CD14-positive monocyte (primary cell): Measurements from ENCODE around the gene CNTNAP2. TPM values are rescaled to one million over a fixed set of nuclear protein-coding genes. Genes with fewer than 3 reads are reported as not detected.

Experiments
- DNase-seq, 3 donors: peaks; one replicate each; pipeline ENCODE4 v3.0.0-alpha.2; 2011 to 2022
- H2AFZ ChIP-seq: 2 replicates; pipeline ENCODE4 v1.6.0; 2012; ENCODE audit warnings: mild to moderate bottlenecking, low read depth, low read length, inconsistent platforms; ENCODE audit not compliant: insufficient read depth, poor library complexity, severe bottlenecking
- H3K27ac ChIP-seq, 2 donors: 1 replicate in 1 of 2; 2 replicates in 1 of 2; pipeline ENCODE4 v1.5.1; 2012 to 2013; ENCODE audit warnings: low read length in 2 of 2, control low read depth in 1 of 2, inconsistent platforms in 1 of 2, low read depth in 1 of 2, mild to moderate bottlenecking in 1 of 2
- H3K27me3 ChIP-seq, 2 donors: one replicate each; pipeline versions ENCODE4 v1.6.0 to v1.6.1; 2011 to 2013; ENCODE audit warnings: low read length in 2 of 2; ENCODE audit not compliant: control insufficient read depth in 2 of 2, insufficient read depth in 2 of 2
- H3K36me3 ChIP-seq, 2 donors: replicated peaks in 1 of 2; 1 replicate in 1 of 2; 2 replicates in 1 of 2; pipeline versions ENCODE4 v1.5.1 to v1.6.1; 2012 to 2013; ENCODE audit warnings: low read length in 2 of 2, control low read depth in 1 of 2, inconsistent platforms in 1 of 2, mild to moderate bottlenecking in 1 of 2; ENCODE audit not compliant: insufficient read depth in 2 of 2, control insufficient read depth in 1 of 2
- H3K4me1 ChIP-seq, 2 donors: 1 replicate in 1 of 2; 2 replicates in 1 of 2; pipeline versions ENCODE4 v1.5.1 to v1.6.1; 2012 to 2013; ENCODE audit warnings: low read length in 2 of 2, control low read depth in 1 of 2, inconsistent platforms in 1 of 2, mild to moderate bottlenecking in 1 of 2, moderate library complexity in 1 of 2; ENCODE audit not compliant: insufficient read depth in 2 of 2, control insufficient read depth in 1 of 2
- H3K4me2 ChIP-seq: replicated peaks from 2 replicates; pipeline ENCODE3; 2012; ENCODE audit warnings: low read length, moderate library complexity, mild to moderate bottlenecking; ENCODE audit not compliant: poor library complexity, severe bottlenecking; ENCODE audit errors: extremely low read depth
- H3K4me3 ChIP-seq, 3 experiments: fragments of 200-600 bp in 1 of 3; sonication (generic) in 1 of 3; replicated peaks in 1 of 3; 1 replicate in 2 of 3; 2 replicates in 1 of 3; pipeline ENCODE4 v1.5.1; 2011 to 2013; ENCODE audit warnings: low read length in 3 of 3, mild to moderate bottlenecking in 3 of 3, control low read depth in 2 of 3, low read depth in 2 of 3, inconsistent platforms in 1 of 3, moderate library complexity in 1 of 3
- H3K79me2 ChIP-seq: 2 replicates; pipeline ENCODE4 v1.6.0; 2012; ENCODE audit warnings: mild to moderate bottlenecking, control low read depth, inconsistent platforms, low read length, moderate library complexity; ENCODE audit not compliant: insufficient read depth
- H3K9ac ChIP-seq: 2 replicates; pipeline ENCODE4 v1.6.0; 2017; ENCODE audit warnings: low read length, mild to moderate bottlenecking; ENCODE audit not compliant: insufficient read depth, poor library complexity, severe bottlenecking
- H3K9me3 ChIP-seq, 2 donors: replicated peaks in 1 of 2; 1 replicate in 1 of 2; 2 replicates in 1 of 2; pipeline versions ENCODE4 v1.5.1 to v1.6.1; 2012 to 2013; ENCODE audit warnings: low read length in 2 of 2, control low read depth in 1 of 2; ENCODE audit not compliant: control insufficient read depth in 1 of 2, insufficient read depth in 1 of 2
- H4K20me1 ChIP-seq: 2 replicates; pipeline ENCODE4 v1.6.0; 2012; ENCODE audit warnings: mild to moderate bottlenecking, low read length, control low read depth, moderate library complexity; ENCODE audit not compliant: insufficient read depth
- H3K27ac Mint-ChIP-seq, 7 donors: one replicate each; pipeline ENCODE4 v1.8.0; 2020; ENCODE audit warnings: mild to moderate bottlenecking in 7 of 7, mixed read lengths in 7 of 7, moderate library complexity in 6 of 7, inconsistent platforms in 2 of 7
- H3K27me3 Mint-ChIP-seq, 3 donors: one replicate each; pipeline ENCODE4 v1.8.0; 2021 to 2022; ENCODE audit warnings: low read depth in 3 of 3, mild to moderate bottlenecking in 3 of 3, mixed read lengths in 3 of 3, moderate library complexity in 3 of 3, inconsistent platforms in 1 of 3
- H3K36me3 Mint-ChIP-seq, 2 donors: one replicate each; pipeline ENCODE4 v1.8.0; 2020; ENCODE audit warnings: mixed read lengths in 2 of 2, inconsistent platforms in 1 of 2, mild to moderate bottlenecking in 1 of 2
- H3K4me1 Mint-ChIP-seq: one replicate; pipeline ENCODE4 v1.8.0; 2020; ENCODE audit warnings: mild to moderate bottlenecking, mixed read lengths
- H3K4me3 Mint-ChIP-seq, 2 donors: one replicate each; pipeline ENCODE4 v1.8.0; 2020; ENCODE audit warnings: mild to moderate bottlenecking in 2 of 2, mixed read lengths in 2 of 2, moderate library complexity in 1 of 2
- H3K9me3 Mint-ChIP-seq, 7 donors: one replicate each; pipeline ENCODE4 v1.8.0; 2020 to 2022; ENCODE audit warnings: mixed read lengths in 7 of 7, mild to moderate bottlenecking in 6 of 7, moderate library complexity in 6 of 7, inconsistent platforms in 2 of 7
- CTCF ChIP-seq: fragments of 200-600 bp; IDR thresholded peaks from one replicate; pipeline ENCODE4 v1.8.0; 2022; ENCODE audit warnings: antibody characterized with exemption, mild to moderate bottlenecking
- WGBS: methylation state at CpG from one replicate; pipeline ENCODE4 v1.1.5; 2013; ENCODE audit warnings: missing lambda C conversion rate; ENCODE audit not compliant: insufficient coverage; 5-methylcytosine and 5-hydroxymethylcytosine counted together
- intact Hi-C, 2 donors: fragments of 100-400 bp; cut with micrococcal nuclease; formaldehyde crosslinking; loops; one replicate each; pipeline versions ENCODE4 v1.15.0 to v1.15.1; 2023
- polyA plus RNA-seq, 3 donors: library from polyadenylated mRNA; depleted of rRNA in 1 of 3; unstranded in 2 of 3; stranded (reverse) in 1 of 3; fragments of 300-500 nt in 2 of 3; fragments of >200 nt in 1 of 3; fragmentation: Illumina TruSeq in 2 of 3; gene quantifications; 1 replicate in 2 of 3; 2 replicates in 1 of 3; pipeline ENCODE4 v1.2.3, GENCODE V29; 2012 to 2021

The CNTNAP2 gene
- polyA plus RNA-seq, 3 donors, result 0.01 TPM; not detected in 2

- Mint-ChIP-seq H3K4me1 (peaks cover 4% of the 10 kb centered on the region), H3K4me3 (no peak overlapping the region), H3K9me3 (peaks cover 0 to 3% (median 0%) of the 10 kb centered on the region in 7 donors), H3K27me3 (peaks cover 0 to 4% (median 0%) of the 10 kb centered on the region in 3 donors), H3K27ac (no peak overlapping the region), H3K36me3 (no peaks in the 10 kb centered on the region)
- Histone ChIP-seq H3K4me3 (no peak overlapping the region), H3K27ac (no peak overlapping the region), H3K9me3 (no peaks in the 10 kb centered on the region), H2AFZ (no peak overlapping the region), H3K79me2 (no peaks in the 10 kb centered on the region), H3K4me2 (no peak overlapping the region), H3K36me3 (no peaks in the 10 kb centered on the region), H3K9ac (no peak overlapping the region), H3K4me1 (no peaks in the 10 kb centered on the region), H4K20me1 (no peaks in the 10 kb centered on the region), H3K27me3 (no peaks in the 10 kb centered on the region)
- no peak for DNase-seq
- intact Hi-C loops, result no loop called here
- no CpG with 5 or more reads among the region's 1 CpG for WGBS
- no peak for TF ChIP-seq CTCF
These were observed 1659.1 kb downstream of the CNTNAP2 start for GRCh38 chr7:147775516-147776284.

- Histone ChIP-seq H3K4me3 (no peak overlapping the region), H3K9ac (no peak overlapping the region), H4K20me1 (no peaks in the 10 kb centered on the region), H3K27me3 (no peaks in the 10 kb centered on the region), H3K9me3 (no peaks in the 10 kb centered on the region), H3K79me2 (no peaks in the 10 kb centered on the region), H3K4me2 (no peak overlapping the region), H2AFZ (no peak overlapping the region), H3K36me3 (no peaks in the 10 kb centered on the region), H3K27ac (no peak overlapping the region), H3K4me1 (no peaks in the 10 kb centered on the region)
- H3K9me3 Mint-ChIP-seq, result peaks cover 0 to 8% (median 0%) of the 10 kb centered on the region in 7 donors
- no peaks in the 10 kb centered on the region for H3K36me3 Mint-ChIP-seq
- no peaks in the 10 kb centered on the region for H3K4me1 Mint-ChIP-seq
- no peak overlapping the region for H3K27ac Mint-ChIP-seq
- WGBS, result 0% methylated on average over 1 of the region's 3 CpGs
- DNase-seq, result no peak
- TF ChIP-seq CTCF, result no peak
- intact Hi-C loops, result no loop called here
- no peak overlapping the region for H3K4me3 Mint-ChIP-seq
- peaks cover 0 to 4% (median 0%) of the 10 kb centered on the region in 3 donors for H3K27me3 Mint-ChIP-seq
These were observed 1660.7 kb downstream of the CNTNAP2 start for GRCh38 chr7:147777309-147777708.
